ENCODE data around the gene RGS10. TPM values are rescaled to one million over a fixed set of nuclear protein-coding genes. Genes with fewer than 3 reads are reported as not detected.

The RGS10 gene
- total and polyA plus RNA-seq, 9 of the 15 experiments (the other 6 are each of a cell fraction or from before 2014, with no cell fraction given) = 31.9 to 123 (median 62.1) TPM

GRCh38 chr10:119542988-119543813 lies 682 bp upstream of the RGS10 start (continued):
- TF ChIP-seq, protein P1, sequence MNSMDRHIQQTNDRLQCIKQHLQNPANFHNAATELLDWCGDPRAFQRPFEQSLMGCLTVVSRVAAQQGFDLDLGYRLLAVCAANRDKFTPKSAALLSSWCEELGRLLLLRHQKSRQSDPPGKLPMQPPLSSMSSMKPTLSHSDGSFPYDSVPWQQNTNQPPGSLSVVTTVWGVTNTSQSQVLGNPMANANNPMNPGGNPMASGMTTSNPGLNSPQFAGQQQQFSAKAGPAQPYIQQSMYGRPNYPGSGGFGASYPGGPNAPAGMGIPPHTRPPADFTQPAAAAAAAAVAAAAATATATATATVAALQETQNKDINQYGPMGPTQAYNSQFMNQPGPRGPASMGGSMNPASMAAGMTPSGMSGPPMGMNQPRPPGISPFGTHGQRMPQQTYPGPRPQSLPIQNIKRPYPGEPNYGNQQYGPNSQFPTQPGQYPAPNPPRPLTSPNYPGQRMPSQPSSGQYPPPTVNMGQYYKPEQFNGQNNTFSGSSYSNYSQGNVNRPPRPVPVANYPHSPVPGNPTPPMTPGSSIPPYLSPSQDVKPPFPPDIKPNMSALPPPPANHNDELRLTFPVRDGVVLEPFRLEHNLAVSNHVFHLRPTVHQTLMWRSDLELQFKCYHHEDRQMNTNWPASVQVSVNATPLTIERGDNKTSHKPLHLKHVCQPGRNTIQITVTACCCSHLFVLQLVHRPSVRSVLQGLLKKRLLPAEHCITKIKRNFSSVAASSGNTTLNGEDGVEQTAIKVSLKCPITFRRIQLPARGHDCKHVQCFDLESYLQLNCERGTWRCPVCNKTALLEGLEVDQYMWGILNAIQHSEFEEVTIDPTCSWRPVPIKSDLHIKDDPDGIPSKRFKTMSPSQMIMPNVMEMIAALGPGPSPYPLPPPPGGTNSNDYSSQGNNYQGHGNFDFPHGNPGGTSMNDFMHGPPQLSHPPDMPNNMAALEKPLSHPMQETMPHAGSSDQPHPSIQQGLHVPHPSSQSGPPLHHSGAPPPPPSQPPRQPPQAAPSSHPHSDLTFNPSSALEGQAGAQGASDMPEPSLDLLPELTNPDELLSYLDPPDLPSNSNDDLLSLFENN (IDR thresholded peaks at IDR 0.05; ENCODE audit: low read depth in 2 of 2, low read length in 2 of 2) = no peak
- TF ChIP-seq TEAD2 (tag; IDR thresholded peaks at IDR 0.05) (no peak), RBM25 (IDR thresholded peaks at IDR 0.05; ENCODE audit: low read depth, low read length, severe bottlenecking) (no peak), ZNF212 (CRISPR knock-in tag; IDR thresholded peaks at IDR 0.05) (no peak), DACH1 (IDR thresholded peaks at IDR 0.05; ENCODE audit: partially characterized antibody) (no peak)
